ENCODE measurements around the gene MSANTD4.
A peak's percentile ranks its signal among the peaks of the same experiment; 100 is the strongest.
"Not testable (repeated sequence)": the region's sequence is repeated elsewhere in the genome, so short reads cannot be mapped to it uniquely, and the experiment has no call there.

MSANTD4 gene

DNA sequence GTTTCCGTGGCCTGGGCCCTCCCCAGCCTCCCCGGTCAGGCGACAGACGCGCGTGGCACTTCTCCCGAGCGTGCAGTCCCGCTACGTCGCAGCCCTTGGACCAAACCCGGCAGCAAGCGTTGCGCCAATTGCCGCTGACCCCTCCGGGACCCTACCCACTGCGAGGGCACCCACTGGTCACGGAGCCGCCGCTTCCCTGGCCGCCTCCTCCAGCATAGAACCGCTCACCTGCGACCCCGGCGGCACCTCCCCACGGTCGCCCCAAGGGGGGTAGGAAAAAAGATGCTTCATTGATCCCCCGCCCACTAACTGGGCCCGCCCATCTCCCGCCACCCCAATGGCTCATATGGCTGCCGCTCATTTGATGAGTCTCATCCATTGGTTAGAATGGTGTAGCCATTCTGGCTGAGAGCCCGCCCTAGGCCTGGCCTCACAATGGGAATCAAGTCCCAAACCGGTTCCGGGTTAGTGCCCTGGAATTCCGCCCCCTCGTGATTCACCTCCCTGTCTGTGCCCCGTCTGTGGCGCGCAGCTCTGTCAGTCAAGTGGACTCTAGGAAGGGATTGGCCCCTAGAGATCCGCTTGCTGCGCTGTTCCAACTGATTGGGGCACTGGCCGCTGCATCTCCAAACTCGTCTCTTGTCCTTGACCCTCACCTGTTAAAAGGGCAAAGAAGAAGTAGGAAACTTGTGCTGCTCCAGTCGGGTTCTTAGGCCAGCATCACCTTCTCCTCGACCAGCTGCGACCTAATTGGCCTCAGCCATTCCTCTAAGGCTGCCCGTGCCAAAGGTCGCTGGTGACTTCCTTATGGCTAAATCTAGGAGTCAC lies at the start of gene MSANTD4:
TSS of gene MSANTD4 (minus strand) at position 274 of the 828 bp plus-strand sequence. CDS start 11,323 bp downstream, outside the sequence.
- peak; percentile 100 for DNase-seq (ENCODE audit: low spot score)

GRCh38 chr11:106070606-106071005 lies 48.6 kb upstream of the MSANTD4 start:
- DNase-seq (ENCODE audit: low spot score): no peak

GRCh38 chr11:106063009-106063408 lies 41.0 kb upstream of the MSANTD4 start:
- no peak for DNase-seq (ENCODE audit: low spot score)

GRCh38 chr11:106061954-106062949 lies 40.2 kb upstream of the MSANTD4 start:
- no peak for DNase-seq (ENCODE audit: low spot score)

DNA sequence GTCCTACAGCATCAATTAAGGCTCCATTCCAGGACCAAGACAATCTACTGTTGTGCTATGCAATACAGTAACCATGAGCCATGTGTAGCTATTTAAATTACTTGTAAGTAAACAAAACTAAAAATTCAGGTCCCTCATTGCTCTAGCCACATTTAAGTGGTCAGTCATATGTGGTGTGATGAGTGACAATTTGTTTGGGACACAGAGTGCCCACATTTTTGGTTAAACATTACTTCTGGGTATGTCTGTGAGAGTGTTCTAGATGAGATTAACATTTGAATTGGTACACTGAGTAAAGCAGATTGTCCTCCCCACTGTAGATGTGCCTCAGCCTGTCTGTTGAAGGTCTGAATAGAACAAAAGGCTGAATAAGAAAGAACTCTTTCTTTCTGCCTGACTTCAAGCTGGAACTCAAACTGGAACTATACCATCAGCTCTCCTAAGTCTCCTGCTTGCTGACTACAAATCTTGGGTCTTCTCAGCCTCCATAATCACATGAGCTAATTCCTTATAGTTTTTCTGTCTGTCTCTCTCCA lies 39.3 kb upstream of the MSANTD4 start:
- DNase-seq (ENCODE audit: low spot score): peak; percentile 41

DNA sequence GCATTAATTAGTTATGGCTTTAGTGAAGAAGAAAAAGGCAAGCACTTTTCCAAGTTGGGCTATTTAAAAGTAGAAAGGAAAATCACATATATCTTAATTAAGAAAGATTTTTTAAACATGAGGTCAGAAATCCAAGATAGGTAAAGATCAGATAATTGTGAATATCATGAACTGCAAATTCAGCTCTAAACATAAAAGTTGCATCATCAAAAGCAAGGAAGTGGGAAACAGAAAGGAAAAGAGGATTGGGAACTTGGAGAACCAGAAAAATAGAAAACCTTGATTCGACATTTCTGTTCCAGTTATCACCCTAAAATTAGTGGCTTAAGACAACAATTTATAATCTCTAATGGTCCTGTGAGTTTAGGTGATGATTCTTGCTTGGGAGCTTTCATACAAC lies 37.6 kb upstream of the MSANTD4 start:
- no peak for DNase-seq (ENCODE audit: low spot score)

GRCh38 chr11:106058377-106058776 lies 36.3 kb upstream of the MSANTD4 start:
- DNase-seq (ENCODE audit: low spot score): not testable (repeated sequence)

GRCh38 chr11:106051103-106051502 lies 29.1 kb upstream of the MSANTD4 start:
- DNase-seq (ENCODE audit: low spot score): no peak

- DNase-seq (ENCODE audit: low spot score): no peak
These were observed 27.9 kb upstream of the MSANTD4 start for GRCh38 chr11:106049727-106050476.

GRCh38 chr11:106047631-106048030 lies 25.6 kb upstream of the MSANTD4 start:
- DNase-seq (ENCODE audit: low spot score): no peak

DNA sequence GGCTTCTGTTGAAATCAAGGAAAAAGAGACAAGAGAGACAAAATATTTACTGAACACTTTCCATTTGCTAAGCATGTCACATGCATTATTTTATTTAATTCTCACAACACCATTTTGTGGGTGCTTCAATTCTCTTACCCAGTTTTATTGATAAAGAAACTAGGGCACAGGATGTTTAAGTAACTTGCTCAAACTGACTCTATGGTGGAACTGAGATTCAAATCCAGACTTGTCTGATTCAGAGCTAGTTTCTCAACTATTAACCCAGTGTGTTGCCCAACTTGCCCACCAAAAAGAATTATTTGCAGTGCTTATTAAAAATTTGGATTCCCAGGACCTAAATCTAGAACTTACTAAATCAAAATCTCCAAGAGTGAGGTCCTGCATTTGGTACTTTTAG lies 21.5 kb upstream of the MSANTD4 start:
- no peak for DNase-seq (ENCODE audit: low spot score)

- DNase-seq (ENCODE audit: low spot score): no peak
These were observed 10.8 kb upstream of the MSANTD4 start for GRCh38 chr11:106032861-106033260.

DNA sequence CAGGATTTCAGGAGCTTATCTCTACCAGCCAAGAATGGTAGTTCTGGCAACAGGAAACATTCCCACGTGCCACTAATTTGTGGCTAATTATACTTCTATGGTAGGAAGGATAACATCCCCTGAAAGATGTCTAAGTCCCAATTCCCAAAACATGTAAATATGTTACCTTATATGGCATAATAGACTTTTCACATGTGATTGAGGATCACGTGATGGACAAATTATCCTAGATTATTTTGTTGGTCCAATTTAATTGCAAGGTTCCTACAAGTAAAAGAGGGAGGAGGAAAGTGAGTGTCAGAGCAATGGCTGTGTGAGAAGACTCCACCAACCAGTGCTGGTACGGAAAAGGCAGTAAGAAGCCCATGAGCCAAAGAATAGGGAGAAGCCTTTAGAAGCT lies 9.9 kb upstream of the MSANTD4 start:
- no peak for DNase-seq (ENCODE audit: low spot score)

GRCh38 chr11:106031202-106031810 lies 9.3 kb upstream of the MSANTD4 start:
- DNase-seq (ENCODE audit: low spot score): no peak

DNA sequence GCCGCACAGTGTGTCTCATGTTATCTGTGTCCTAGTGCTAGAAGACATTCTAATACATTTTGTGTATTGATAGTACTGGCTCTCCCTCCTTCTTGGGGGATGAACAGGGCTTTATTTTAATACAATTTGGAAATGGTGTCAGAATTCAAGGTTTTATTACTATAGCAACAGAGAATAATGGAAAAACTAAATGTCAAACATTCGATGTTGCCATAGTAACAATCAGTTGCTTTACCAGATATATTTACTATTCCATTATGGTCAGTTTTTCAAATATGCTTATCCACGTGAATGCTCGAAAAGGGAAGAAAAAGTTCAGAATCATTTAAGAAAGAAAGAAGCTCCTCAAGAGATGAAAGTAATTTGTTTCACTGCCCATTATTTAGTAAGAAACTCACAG lies 8.6 kb upstream of the MSANTD4 start:
- DNase-seq (ENCODE audit: low spot score): no peak

DNA sequence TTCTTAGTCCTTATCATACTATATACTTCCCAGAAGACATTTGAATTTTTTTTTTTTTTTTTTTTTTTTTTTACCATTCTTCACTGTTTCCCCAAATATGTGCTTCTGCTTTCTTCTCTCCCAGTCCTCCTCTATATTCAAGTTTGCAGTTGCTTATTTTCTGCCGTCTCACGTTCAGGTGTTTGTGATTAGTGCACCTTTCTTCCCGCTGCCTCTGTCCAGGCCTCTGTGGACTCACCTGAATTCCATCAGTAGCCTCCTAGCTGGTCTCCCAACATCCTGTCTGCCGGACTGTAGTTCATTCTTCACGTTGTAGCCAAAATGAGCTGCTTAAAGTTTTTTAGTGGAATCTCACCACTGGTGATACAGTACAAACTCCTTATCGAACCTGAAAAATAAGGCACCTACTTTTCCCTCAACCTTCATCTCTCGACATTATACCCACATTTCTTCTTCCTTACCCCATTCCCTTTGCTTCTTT lies 795 bp upstream of the MSANTD4 start:
- DNase-seq (ENCODE audit: low spot score): no peak

- no peak for DNase-seq (ENCODE audit: low spot score)
These were observed 666 bp downstream of the MSANTD4 start for GRCh38 chr11:106021181-106021966.

- DNase-seq (ENCODE audit: low spot score): no peak
These were observed 4.9 kb downstream of the MSANTD4 start for GRCh38 chr11:106017093-106017492.

GRCh38 chr11:106015066-106015465 lies 7.0 kb downstream of the MSANTD4 start:
- no peak for DNase-seq (ENCODE audit: low spot score)

- DNase-seq (ENCODE audit: low spot score): no peak
These were observed 7.4 kb downstream of the MSANTD4 start for GRCh38 chr11:106014620-106015019.
